Measurements from ENCODE around the gene ALAS2.

Gene ALAS2

GRCh38 chrX:54964766-54965497 is 65.8 kb downstream of the ALAS2 start:
- in situ Hi-C loops (cut with HindIII; ENCODE audit: low sequenced_read_pairs): no loop called here
- no peak for DNase-seq (ENCODE audit: low read depth, low spot score)
- H3K4me3 ChIP-seq (ENCODE audit: low read depth, low read length): no peak overlapping the region
- no peak for TF ChIP-seq CTCF (IDR thresholded peaks at IDR 0.05; ENCODE audit: low read depth, low read length)

- TF ChIP-seq CTCF (IDR thresholded peaks at IDR 0.05; ENCODE audit: low read depth, low read length): no peak
- in situ Hi-C loops (cut with HindIII; ENCODE audit: low sequenced_read_pairs): no loop called here
- H3K4me3 ChIP-seq (ENCODE audit: low read depth, low read length): no peak overlapping the region
- no peak for DNase-seq (ENCODE audit: low read depth, low spot score)
Measured at GRCh38 chrX:54961750-54962149, 69.0 kb downstream of the ALAS2 start.

Measured in astrocyte of the spinal cord (primary cell).